Mononuclear cell (primary cell): Measurements from ENCODE around the gene PACC1. TPM values are rescaled to one million over a fixed set of nuclear protein-coding genes. Genes with fewer than 3 reads are reported as not detected.

ENCODE experiments used
- H3K27me3 ChIP-seq: 2 replicates; pipeline ENCODE4 v1.6.0; 2011; ENCODE audit warnings: low read length, control low read depth; ENCODE audit not compliant: insufficient read depth
- H3K4me1 ChIP-seq: 2 replicates; pipeline ENCODE4 v1.5.1; 2011; ENCODE audit warnings: mild to moderate bottlenecking, low read length, control low read depth; ENCODE audit not compliant: insufficient read depth
- H3K4me3 ChIP-seq: 2 replicates; pipeline ENCODE4 v1.5.1; 2011; ENCODE audit warnings: mild to moderate bottlenecking, low read length, moderate library complexity
- H3K9me3 ChIP-seq: 2 replicates; pipeline ENCODE4 v1.5.1; 2011; ENCODE audit warnings: low read depth, mild to moderate bottlenecking, control low read depth, low read length
- total RNA-seq: library from RNA; depleted of rRNA; stranded (reverse); fragments of >200 nt; gene quantifications from one replicate; pipeline ENCODE4 v1.2.3, GENCODE V29; 2012

Gene PACC1
- total RNA-seq, 1 donor: 6.4 TPM

GRCh38 chr1:212388985-212389716 is 25.5 kb downstream of the PACC1 start:
- Histone ChIP-seq H3K4me3 (no peak overlapping the region), H3K4me1 (no peaks in the 10 kb centered on the region), H3K27me3 (no peaks in the 10 kb centered on the region), H3K9me3 (no peaks in the 10 kb centered on the region)

DNA sequence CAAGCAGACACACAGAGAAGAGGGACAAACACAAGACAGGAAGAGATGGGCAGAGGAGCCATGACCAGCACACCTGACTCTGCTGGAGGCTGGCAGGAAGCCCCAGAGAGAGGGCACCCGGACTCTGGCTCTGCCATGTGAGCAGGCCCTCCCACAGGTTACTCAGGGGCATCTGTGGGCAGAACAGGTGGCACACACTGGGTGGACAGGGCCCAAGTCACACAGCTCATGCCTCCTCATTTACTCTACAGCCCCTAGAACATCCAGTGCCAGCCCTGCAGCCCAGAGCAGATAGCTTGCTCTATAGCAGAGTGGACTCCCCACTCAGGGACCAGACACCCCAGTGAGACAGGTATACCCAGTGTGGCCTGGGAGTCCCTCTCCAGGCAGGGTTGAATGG is 28.7 kb downstream of the PACC1 start:
- no peak overlapping the region for H3K4me3 ChIP-seq
- H3K4me1 ChIP-seq: no peaks in the 10 kb centered on the region
- H3K27me3 ChIP-seq: no peaks in the 10 kb centered on the region
- H3K9me3 ChIP-seq: no peaks in the 10 kb centered on the region

- H3K27me3 ChIP-seq: no peaks in the 10 kb centered on the region
- H3K4me3 ChIP-seq: no peak overlapping the region
- H3K4me1 ChIP-seq: no peaks in the 10 kb centered on the region
- no peaks in the 10 kb centered on the region for H3K9me3 ChIP-seq
Measured at GRCh38 chr1:212381397-212382035, 33.2 kb downstream of the PACC1 start.

GRCh38 chr1:212379366-212379765 is 35.3 kb downstream of the PACC1 start:
- H3K4me1 ChIP-seq: no peaks in the 10 kb centered on the region
- H3K9me3 ChIP-seq: no peaks in the 10 kb centered on the region
- no peak overlapping the region for H3K4me3 ChIP-seq
- no peaks in the 10 kb centered on the region for H3K27me3 ChIP-seq

DNA sequence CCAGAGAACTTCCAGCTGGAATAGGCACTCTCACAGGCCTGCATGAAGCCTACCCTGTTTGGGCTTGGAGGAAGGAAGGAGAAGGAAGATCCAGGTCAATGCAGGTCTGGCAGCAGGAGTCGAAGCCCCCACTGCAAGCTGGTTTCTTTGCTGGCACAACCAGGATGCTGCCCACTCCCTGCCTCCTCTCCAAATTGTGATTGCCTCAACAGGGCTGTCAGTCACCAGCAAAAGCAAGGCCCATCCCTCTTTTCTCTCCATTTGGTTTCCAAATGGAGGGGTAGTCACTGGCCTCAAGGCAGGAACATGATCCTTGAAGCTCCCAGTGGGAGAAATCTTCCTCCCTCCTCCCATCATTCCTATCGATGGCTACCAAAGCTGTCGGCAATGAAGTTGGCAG is 37.0 kb downstream of the PACC1 start:
- no peaks in the 10 kb centered on the region for H3K4me1 ChIP-seq
- no peak overlapping the region for H3K4me3 ChIP-seq
- no peaks in the 10 kb centered on the region for H3K27me3 ChIP-seq
- H3K9me3 ChIP-seq: peaks cover 4% of the 10 kb centered on the region

- H3K4me1 ChIP-seq: no peaks in the 10 kb centered on the region
- no peaks in the 10 kb centered on the region for H3K27me3 ChIP-seq
- H3K9me3 ChIP-seq: peaks cover 4% of the 10 kb centered on the region
- no peak overlapping the region for H3K4me3 ChIP-seq
Measured at GRCh38 chr1:212375986-212376385, 38.7 kb downstream of the PACC1 start.

GRCh38 chr1:212368073-212368484 is 46.6 kb downstream of the PACC1 start:
- Histone ChIP-seq H3K27me3 (no peaks in the 10 kb centered on the region), H3K9me3 (peaks cover 4% of the 10 kb centered on the region), H3K4me3 (no peak overlapping the region), H3K4me1 (no peaks in the 10 kb centered on the region)

DNA sequence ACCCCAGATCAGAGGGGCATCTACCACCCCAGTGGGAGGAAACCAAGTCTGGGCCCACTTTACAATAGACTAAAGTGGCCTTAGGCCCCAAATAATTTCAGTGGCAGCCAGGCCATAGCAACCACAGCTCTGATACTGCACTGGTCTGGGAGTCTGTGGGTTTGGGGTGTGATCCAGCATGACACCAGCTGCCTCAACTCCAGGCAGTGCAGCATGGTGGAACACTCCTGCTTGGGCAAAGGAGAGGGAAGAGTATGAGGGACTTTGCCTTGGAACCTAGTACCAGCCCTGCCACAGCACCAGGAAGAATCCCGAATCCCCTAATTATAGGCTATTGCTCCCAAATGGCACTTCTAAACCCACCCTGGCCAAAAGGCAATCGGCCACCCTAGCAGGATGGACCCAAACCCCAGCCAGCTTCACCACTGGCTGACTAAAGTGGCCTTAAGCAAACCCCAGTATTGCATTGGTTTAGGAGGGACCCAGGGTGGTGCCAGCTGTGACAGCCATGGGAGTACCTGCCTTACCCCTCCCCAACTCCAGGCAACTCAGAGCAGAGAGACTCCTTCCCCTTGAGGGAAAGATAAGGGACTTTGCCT is 47.1 kb downstream of the PACC1 start:
- H3K9me3 ChIP-seq: no peaks in the 10 kb centered on the region
- H3K27me3 ChIP-seq: no peaks in the 10 kb centered on the region
- no peaks in the 10 kb centered on the region for H3K4me1 ChIP-seq
- no peak overlapping the region for H3K4me3 ChIP-seq

GRCh38 chr1:212366901-212367300 is 47.8 kb downstream of the PACC1 start:
- H3K4me1 ChIP-seq: no peaks in the 10 kb centered on the region
- no peak overlapping the region for H3K4me3 ChIP-seq
- H3K27me3 ChIP-seq: no peaks in the 10 kb centered on the region
- H3K9me3 ChIP-seq: no peaks in the 10 kb centered on the region

GRCh38 chr1:212364985-212365384 is 49.7 kb downstream of the PACC1 start:
- no peaks in the 10 kb centered on the region for H3K9me3 ChIP-seq

GRCh38 chr1:212359794-212360479 is 54.7 kb downstream of the PACC1 start:
- Histone ChIP-seq H3K27me3 (no peaks in the 10 kb centered on the region), H3K4me3 (no peak overlapping the region), H3K9me3 (no peaks in the 10 kb centered on the region), H3K4me1 (no peaks in the 10 kb centered on the region)

More at GRCh38 chr1:212364985-212365384, 49.7 kb downstream of the PACC1 start:
- no peaks in the 10 kb centered on the region for H3K4me1 ChIP-seq
- no peaks in the 10 kb centered on the region for H3K27me3 ChIP-seq
- no peak overlapping the region for H3K4me3 ChIP-seq

DNA sequence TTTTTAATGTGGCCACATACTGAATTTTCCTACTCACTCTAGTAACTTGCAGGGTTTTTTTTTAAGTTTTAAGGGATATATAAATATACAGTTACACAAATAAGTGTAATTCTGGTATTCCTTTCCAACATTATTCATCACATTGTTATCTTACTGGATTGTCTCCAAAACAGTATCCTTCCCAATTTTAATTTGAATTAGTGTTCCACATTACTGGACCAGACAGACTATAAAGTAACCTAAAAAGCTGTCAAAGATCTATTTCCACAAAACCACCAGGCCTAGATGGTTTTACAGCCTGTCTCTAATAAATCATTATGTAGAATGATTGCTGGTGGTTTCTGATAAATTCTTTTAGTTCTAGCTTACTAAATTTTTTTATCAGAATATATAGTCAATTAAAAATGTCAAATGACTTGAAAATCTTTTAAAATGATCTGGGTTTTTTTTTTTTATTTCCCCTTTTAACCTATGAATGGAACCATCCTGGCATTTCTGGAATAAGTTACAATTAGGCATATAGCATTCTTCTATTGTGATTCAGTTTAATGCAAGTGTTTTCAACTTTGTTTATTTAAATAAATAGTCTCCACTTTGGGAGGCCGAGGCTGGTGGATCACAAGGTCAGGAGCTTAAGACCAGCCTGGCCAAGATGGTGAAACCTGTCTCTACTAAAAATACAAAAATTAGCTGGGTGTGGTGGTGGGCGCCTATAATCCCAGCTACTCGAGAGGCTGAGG is 59.3 kb downstream of the PACC1 start:
- Histone ChIP-seq H3K4me3 (no peak overlapping the region), H3K4me1 (no peaks in the 10 kb centered on the region), H3K9me3 (no peaks in the 10 kb centered on the region), H3K27me3 (no peaks in the 10 kb centered on the region)

DNA sequence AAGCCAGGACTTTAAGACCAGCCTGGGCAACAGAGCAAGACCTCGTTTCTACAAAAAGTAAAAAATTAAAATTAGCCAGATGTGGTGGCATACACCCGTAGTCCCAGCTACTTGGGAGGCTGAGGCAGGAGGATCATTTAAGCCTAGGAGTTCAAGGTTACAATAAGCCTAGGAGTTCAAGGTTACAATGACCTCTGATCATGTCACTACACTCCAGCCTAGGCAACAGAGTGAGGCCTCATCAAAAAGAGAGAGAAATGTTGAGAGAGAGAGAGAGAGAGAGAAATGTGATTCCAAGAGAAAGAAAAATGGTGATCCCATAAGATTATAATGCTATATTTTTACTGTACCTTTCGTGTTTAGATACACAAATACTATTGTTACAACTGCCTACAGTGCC is 60.2 kb downstream of the PACC1 start:
- Histone ChIP-seq H3K4me1 (no peaks in the 10 kb centered on the region), H3K4me3 (no peak overlapping the region), H3K9me3 (no peaks in the 10 kb centered on the region), H3K27me3 (no peaks in the 10 kb centered on the region)

DNA sequence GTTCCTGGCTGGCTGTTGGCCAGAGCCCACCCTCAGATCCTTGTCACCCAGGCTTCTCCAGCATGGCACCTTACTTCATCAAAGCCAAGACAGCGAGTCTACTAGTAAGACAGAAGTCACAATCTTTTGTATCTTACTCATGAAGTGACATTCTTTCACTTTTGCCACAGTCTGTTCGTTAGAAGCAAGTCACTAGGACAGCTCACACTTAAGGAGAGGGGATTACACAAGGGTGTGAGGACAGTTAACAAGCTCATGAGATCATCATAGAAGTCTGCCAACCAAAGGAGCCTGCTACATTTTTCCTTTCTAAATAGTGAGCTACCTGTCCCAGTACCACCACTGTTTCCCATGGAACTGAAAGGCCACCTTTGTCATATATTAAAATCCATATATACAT is 61.5 kb downstream of the PACC1 start:
- H3K9me3 ChIP-seq: no peaks in the 10 kb centered on the region

More for the DNA sequence above, 61.5 kb downstream of the PACC1 start:
- Histone ChIP-seq H3K4me1 (no peaks in the 10 kb centered on the region), H3K27me3 (no peaks in the 10 kb centered on the region), H3K4me3 (no peak overlapping the region)
